ENCODE results near the gene CCDC68.

DNA sequence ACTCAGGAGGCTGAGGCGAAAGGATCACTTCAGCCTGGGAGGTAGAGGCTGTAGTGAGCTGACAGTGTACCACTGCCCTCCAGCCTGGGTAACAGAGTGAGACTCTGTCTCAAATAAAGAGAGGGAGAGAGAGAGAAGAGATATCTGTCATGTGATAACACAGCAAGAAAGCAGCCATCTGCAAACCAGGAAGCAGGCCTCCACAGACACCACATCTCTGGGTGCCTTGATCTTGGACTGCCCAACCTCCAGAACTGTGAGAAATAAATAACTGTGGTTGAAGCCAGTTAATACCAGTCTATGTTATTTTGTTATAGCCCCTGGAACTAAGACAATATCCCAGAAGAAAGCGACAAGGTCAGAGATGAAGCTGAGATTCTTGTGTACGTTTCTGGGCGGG, 2.6 kb upstream of the CCDC68 start:
- TF ChIP-seq CTCF (conservative IDR thresholded peaks at IDR 0.05; ENCODE audit: low read length) (no peak), EZH2phosphoT487 (IDR thresholded peaks at IDR 0.05; ENCODE audit: borderline replicate concordance) (no peak)

Measured in Loucy (cell line).